ENCODE results near the gene PIK3R4. TPM values are rescaled to one million over a fixed set of nuclear protein-coding genes. Genes with fewer than 3 reads are reported as not detected.

The PIK3R4 gene
- total RNA-seq, 1 donor from 2014 or later = 34.2 TPM

- no peak for DNase-seq (ENCODE audit: low read depth, low spot score)
- peaks cover 16% of the 10 kb centered on the region for H3K36me3 Mint-ChIP-seq (ENCODE audit: low read depth)
- TF ChIP-seq CTCF (conservative IDR thresholded peaks at IDR 0.05) = no peak
- H3K4me3 Mint-ChIP-seq = no peak overlapping the region
- H3K27me3 Mint-ChIP-seq (ENCODE audit: low read depth) = no peaks in the 10 kb centered on the region
- no peaks in the 10 kb centered on the region for H3K4me1 Mint-ChIP-seq
- no peak overlapping the region for H3K27ac Mint-ChIP-seq (ENCODE audit: unreplicated experiment)
- no peaks in the 10 kb centered on the region for H3K9me3 Mint-ChIP-seq
These were observed 67.4 kb downstream of the PIK3R4 start for GRCh38 chr3:130679218-130679617.

GRCh38 chr3:130677343-130677742 lies 69.3 kb downstream of the PIK3R4 start:
- DNase-seq (ENCODE audit: low read depth, low spot score) = no peak
- Mint-ChIP-seq H3K27ac (ENCODE audit: unreplicated experiment) (no peak overlapping the region), H3K36me3 (ENCODE audit: low read depth) (peaks cover 3% of the 10 kb centered on the region), H3K9me3 (no peaks in the 10 kb centered on the region), H3K4me3 (no peak overlapping the region), H3K27me3 (ENCODE audit: low read depth) (no peaks in the 10 kb centered on the region), H3K4me1 (no peaks in the 10 kb centered on the region)
- TF ChIP-seq CTCF (conservative IDR thresholded peaks at IDR 0.05) = no peak

- Mint-ChIP-seq H3K36me3 (ENCODE audit: low read depth) (no peaks in the 10 kb centered on the region), H3K4me1 (no peaks in the 10 kb centered on the region), H3K4me3 (no peak overlapping the region), H3K27ac (ENCODE audit: unreplicated experiment) (peak overlapping the region; percentile 60), H3K9me3 (no peaks in the 10 kb centered on the region), H3K27me3 (ENCODE audit: low read depth) (no peaks in the 10 kb centered on the region)
- TF ChIP-seq CTCF (conservative IDR thresholded peaks at IDR 0.05) = no peak
- DNase-seq (ENCODE audit: low read depth, low spot score) = no peak
These were observed 74.9 kb downstream of the PIK3R4 start for GRCh38 chr3:130671545-130672312.

- Mint-ChIP-seq H3K4me3 (no peak overlapping the region), H3K27ac (ENCODE audit: unreplicated experiment) (no peak overlapping the region), H3K27me3 (ENCODE audit: low read depth) (no peaks in the 10 kb centered on the region), H3K4me1 (no peaks in the 10 kb centered on the region), H3K9me3 (no peaks in the 10 kb centered on the region), H3K36me3 (ENCODE audit: low read depth) (no peaks in the 10 kb centered on the region)
- no peak for DNase-seq (ENCODE audit: low read depth, low spot score)
- no peak for TF ChIP-seq CTCF (conservative IDR thresholded peaks at IDR 0.05)
These were observed 76.9 kb downstream of the PIK3R4 start for GRCh38 chr3:130669740-130670139.

- DNase-seq (ENCODE audit: low read depth, low spot score) = no peak
- no peaks in the 10 kb centered on the region for H3K4me1 Mint-ChIP-seq
- no peaks in the 10 kb centered on the region for H3K27me3 Mint-ChIP-seq (ENCODE audit: low read depth)
- no peak for TF ChIP-seq CTCF (conservative IDR thresholded peaks at IDR 0.05)
- no peak overlapping the region for H3K27ac Mint-ChIP-seq (ENCODE audit: unreplicated experiment)
- H3K4me3 Mint-ChIP-seq = no peak overlapping the region
- H3K36me3 Mint-ChIP-seq (ENCODE audit: low read depth) = no peaks in the 10 kb centered on the region
- H3K9me3 Mint-ChIP-seq = no peaks in the 10 kb centered on the region
These were observed 83.5 kb downstream of the PIK3R4 start for GRCh38 chr3:130663092-130663491.

Measured in neural crest cell (in vitro differentiated cells).